Parathyroid adenoma (tissue), 2 donors: Measurements from ENCODE around the gene CNNM2.
A peak's percentile ranks its signal among the peaks of the same experiment; 100 is the strongest.
"Not testable (repeated sequence)": the region's sequence is repeated elsewhere in the genome, so short reads cannot be mapped to it uniquely, and the experiment has no call there.

Experiments
- H2AFZ ChIP-seq: fragments of 300-600 bp; sonication (generic); one replicate; pipeline ENCODE4 v1.7.0; 2017; ENCODE audit warnings: antibody characterized with exemption, mild to moderate bottlenecking
- H3K27ac ChIP-seq: fragments of 300-600 bp; sonication (generic); one replicate; pipeline ENCODE4 v1.7.0; 2017
- H3K27me3 ChIP-seq: fragments of 300-600 bp; sonication (generic); one replicate; pipeline ENCODE4 v1.7.0; 2017; ENCODE audit warnings: low read length; ENCODE audit not compliant: control insufficient read depth, insufficient read depth
- H3K36me3 ChIP-seq: fragments of 300-600 bp; sonication (generic); one replicate; pipeline ENCODE4 v1.7.0; 2017; ENCODE audit warnings: low read length; ENCODE audit not compliant: control insufficient read depth, insufficient read depth
- H3K4me1 ChIP-seq: fragments of 300-600 bp; sonication (generic); one replicate; pipeline ENCODE4 v1.7.0; 2017; ENCODE audit warnings: control low read depth
- H3K4me2 ChIP-seq: fragments of 300-600 bp; sonication (generic); one replicate; pipeline ENCODE4 v1.7.0; 2017; ENCODE audit warnings: low read length
- H3K4me3 ChIP-seq: fragments of 300-600 bp; sonication (generic); one replicate; pipeline ENCODE4 v1.7.0; 2017; ENCODE audit warnings: low read depth, low read length
- H3K79me2 ChIP-seq: fragments of 300-600 bp; sonication (generic); one replicate; pipeline ENCODE4 v1.7.0; 2017; ENCODE audit warnings: control low read depth
- H3K9ac ChIP-seq: fragments of 300-600 bp; sonication (generic); one replicate; pipeline ENCODE4 v1.7.0; 2017; ENCODE audit warnings: mild to moderate bottlenecking
- H3K9me3 ChIP-seq: fragments of 300-600 bp; sonication (generic); one replicate; pipeline ENCODE4 v1.7.0; 2017; ENCODE audit warnings: low read length; ENCODE audit not compliant: control insufficient read depth
- CTCF ChIP-seq: fragments of 300-600 bp; sonication (generic); IDR thresholded peaks from one replicate; pipeline ENCODE4 v1.7.0; 2017; ENCODE audit warnings: antibody characterized with exemption, mild to moderate bottlenecking
- donor health status: primary hyperparathyroidism.

Gene CNNM2

DNA sequence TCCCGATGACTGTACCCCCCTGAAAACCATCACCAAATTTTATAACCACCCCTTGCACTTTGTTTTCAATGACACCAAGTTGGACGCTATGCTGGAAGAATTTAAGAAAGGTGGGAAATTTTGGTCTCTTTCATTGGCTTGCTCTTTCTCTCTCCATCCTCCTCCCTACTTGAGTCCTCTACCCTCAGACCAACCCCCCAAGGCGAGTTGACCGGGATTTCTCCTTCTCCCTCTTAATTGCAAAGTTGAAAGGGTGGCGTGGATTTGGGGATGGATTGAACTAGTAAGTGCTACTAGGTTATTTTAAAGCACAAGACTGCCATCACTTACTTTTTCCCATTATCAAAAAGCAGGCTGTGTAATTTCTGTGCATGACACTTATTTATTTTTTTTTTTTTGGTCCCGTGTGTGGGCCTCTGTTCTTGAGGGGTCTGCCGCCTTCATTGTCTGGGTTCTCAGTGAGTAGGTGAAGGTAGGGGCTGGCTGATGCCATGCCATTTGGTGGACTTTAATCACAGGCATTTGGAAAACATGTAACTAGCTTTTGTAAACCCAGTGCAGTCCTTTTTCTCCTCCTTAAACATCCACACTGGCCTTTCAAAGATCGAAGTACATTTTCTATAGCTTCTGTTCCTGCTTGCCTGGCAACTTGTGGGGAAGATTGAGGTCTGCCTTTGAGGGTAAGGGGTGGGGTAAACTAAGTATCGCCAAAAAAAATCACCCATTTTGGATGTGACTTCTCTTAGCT is 2.1 kb downstream of the CNNM2 start:
- H3K4me2 ChIP-seq: peak overlapping the region; percentile 90
- peak overlapping the region; percentile 69 for H2AFZ ChIP-seq
- H3K27ac ChIP-seq: peak overlapping the region; percentile 82
- peaks cover 29% of the 10 kb centered on the region for H3K4me1 ChIP-seq
- no peaks in the 10 kb centered on the region for H3K9me3 ChIP-seq
- peak overlapping the region; percentile 100 for H3K4me3 ChIP-seq
- H3K27me3 ChIP-seq: no peaks in the 10 kb centered on the region
- H3K36me3 ChIP-seq: no peaks in the 10 kb centered on the region
- H3K9ac ChIP-seq: no peak overlapping the region
- TF ChIP-seq CTCF: no peak
- peaks cover 21% of the 10 kb centered on the region for H3K79me2 ChIP-seq

- Histone ChIP-seq H3K79me2 (peaks cover 28% of the 10 kb centered on the region), H3K27ac (no peak overlapping the region), H3K27me3 (no peaks in the 10 kb centered on the region), H3K9me3 (no peaks in the 10 kb centered on the region), H3K4me1 (peaks cover 29% of the 10 kb centered on the region), H3K36me3 (no peaks in the 10 kb centered on the region), H2AFZ (no peak overlapping the region), H3K4me2 (peak overlapping the region; percentile 90), H3K4me3 (peak overlapping the region; percentile 100), H3K9ac (no peak overlapping the region)
- TF ChIP-seq CTCF: no peak
Measured at GRCh38 chr10:102923601-102924000, 5.5 kb downstream of the CNNM2 start.

DNA sequence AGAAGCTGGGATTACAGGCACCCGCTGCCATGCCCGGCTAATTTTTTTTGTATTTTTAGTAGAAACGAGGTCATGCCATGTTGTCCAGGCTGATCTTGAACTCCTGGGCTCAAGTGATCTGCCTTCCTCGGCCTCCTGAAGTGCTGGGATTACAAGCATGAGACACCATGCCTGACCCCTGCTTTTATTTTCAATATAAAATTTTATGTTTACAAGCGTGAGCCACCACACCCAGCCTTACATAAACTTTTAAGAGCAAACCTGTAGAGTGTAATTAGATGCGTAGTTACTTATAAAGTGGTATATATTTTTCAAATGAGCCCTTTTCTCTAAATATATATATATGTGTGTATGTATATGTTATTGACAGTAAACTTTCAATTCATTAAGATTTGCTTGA is 8.7 kb downstream of the CNNM2 start:
- H3K36me3 ChIP-seq: no peaks in the 10 kb centered on the region
- H3K27me3 ChIP-seq: no peaks in the 10 kb centered on the region
- H3K79me2 ChIP-seq: peaks cover 22% of the 10 kb centered on the region
- H2AFZ ChIP-seq: no peak overlapping the region
- H3K9me3 ChIP-seq: no peaks in the 10 kb centered on the region
- no peak overlapping the region for H3K4me2 ChIP-seq
- no peak overlapping the region for H3K4me3 ChIP-seq
- H3K9ac ChIP-seq: no peak overlapping the region
- H3K4me1 ChIP-seq: peaks cover 9% of the 10 kb centered on the region
- no peak overlapping the region for H3K27ac ChIP-seq
- no peak for TF ChIP-seq CTCF

DNA sequence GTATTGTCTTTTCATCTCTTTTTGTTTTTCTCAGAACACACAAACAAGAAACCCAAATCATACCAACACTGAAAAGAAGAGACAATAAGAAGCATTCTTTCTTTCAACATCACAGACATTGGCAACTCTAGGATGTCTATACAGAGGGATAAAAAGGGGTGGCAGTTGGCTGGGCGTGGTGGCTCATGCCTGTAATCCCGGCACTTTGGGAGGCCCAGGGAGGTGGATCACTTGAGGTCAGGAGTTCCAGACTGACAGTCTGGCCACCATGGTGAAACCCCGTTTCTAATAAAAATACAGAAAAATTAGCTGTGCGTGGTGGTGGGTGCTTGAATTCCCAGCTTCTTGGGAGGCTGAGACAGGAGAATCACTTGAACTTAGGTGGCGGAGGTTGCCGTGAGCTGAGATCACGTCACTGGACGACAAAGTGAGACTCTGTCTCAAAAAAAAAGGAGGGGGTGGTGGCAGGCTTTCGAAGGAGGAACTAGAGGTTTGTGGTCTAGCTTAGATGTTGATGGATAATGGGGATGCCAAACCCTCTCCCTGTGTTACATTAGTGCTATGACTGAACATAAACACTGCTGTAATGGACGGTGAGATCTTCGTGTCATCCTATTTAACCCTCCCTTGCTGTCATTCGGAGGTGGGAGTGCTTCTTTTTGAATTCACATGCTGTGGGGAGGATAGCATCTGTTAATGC is 9.4 kb downstream of the CNNM2 start:
- TF ChIP-seq CTCF: no peak
- Histone ChIP-seq H3K27ac (no peak overlapping the region), H3K36me3 (no peaks in the 10 kb centered on the region), H3K4me3 (no peak overlapping the region), H3K4me2 (no peak overlapping the region), H3K9me3 (no peaks in the 10 kb centered on the region), H2AFZ (no peak overlapping the region), H3K27me3 (no peaks in the 10 kb centered on the region), H3K4me1 (peaks cover 6% of the 10 kb centered on the region), H3K9ac (no peak overlapping the region), H3K79me2 (peaks cover 20% of the 10 kb centered on the region)

DNA sequence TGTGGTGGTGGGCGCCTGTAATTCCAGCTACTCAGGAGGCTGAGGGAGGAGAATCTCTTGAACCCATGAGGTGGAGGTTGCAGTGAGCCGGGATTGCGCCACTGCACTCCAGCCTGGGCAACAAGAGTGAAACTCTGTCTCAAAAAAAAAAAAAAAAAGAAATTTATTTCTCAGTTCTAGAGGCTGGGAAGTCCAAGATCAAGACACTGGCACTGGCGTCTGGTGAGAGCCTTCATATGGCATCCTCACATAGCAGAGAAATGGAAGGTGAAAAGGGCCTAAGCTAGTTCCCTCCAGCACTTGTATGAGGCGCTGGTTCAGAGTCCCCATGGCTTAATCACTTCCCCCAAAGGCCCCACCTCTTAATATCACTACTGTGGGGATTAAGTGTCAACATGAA is 10.3 kb downstream of the CNNM2 start:
- peaks cover 19% of the 10 kb centered on the region for H3K79me2 ChIP-seq
- not testable (repeated sequence) for H3K4me2 ChIP-seq, H3K4me3 ChIP-seq

More for the DNA sequence above, 10.3 kb downstream of the CNNM2 start:
- H3K36me3 ChIP-seq, H3K27me3 ChIP-seq, H3K9me3 ChIP-seq, H2AFZ ChIP-seq, H3K9ac ChIP-seq, H3K27ac ChIP-seq, H3K4me1 ChIP-seq: not testable (repeated sequence)
